ENCODE measurements around the gene EDARADD. TPM values are rescaled to one million over a fixed set of nuclear protein-coding genes. Genes with fewer than 3 reads are reported as not detected.

Gene EDARADD
- total and polyA plus RNA-seq, 2 experiments from 2014 or later: 0.86 to 1.7 TPM

DNA sequence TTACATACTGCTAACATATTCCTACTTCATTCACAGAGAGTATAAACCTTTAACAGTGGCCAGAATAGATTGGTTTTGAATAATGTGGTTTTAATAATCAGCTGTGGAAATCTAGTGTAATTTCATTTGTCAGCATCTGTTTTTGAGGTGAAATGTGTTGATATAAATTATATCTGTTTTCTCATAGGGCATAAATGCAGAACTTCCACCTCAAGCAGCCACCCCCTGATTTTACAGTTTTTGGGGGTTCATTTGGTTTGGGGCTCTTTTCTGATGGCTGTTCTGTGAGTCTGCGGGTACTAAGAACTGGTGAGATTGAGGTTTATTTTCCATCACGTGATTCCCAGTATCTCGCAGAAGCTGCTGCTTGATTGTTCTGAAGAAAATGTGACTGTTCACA, 23.2 kb downstream of the EDARADD start:
- in situ Hi-C loops (cut with MboI): no loop called here
- WGBS, 2 experiments (ENCODE audit: low coverage in 1 of 2, low lambda C conversion rate in 2 of 2, missing lambda C conversion rate in 2 of 2): 41 to 48% methylated on average over 3 of the region's 3 CpGs
- TF ChIP-seq EZH2 (IDR thresholded peaks at IDR 0.05; ENCODE audit: insufficient read depth, poor library complexity, severe bottlenecking) (no peak), EZH2phosphoT487 (IDR thresholded peaks at IDR 0.05; ENCODE audit: insufficient read depth, low read depth) (no peak)
- no peaks in the 10 kb centered on the region for H3F3A ChIP-seq (ENCODE audit: insufficient read depth)
- no peaks in the 10 kb centered on the region for H3K9me3 ChIP-seq (ENCODE audit: low read depth)
- H3K27ac ChIP-seq: no peak overlapping the region
- H3K9me2 ChIP-seq (ENCODE audit: insufficient read depth): no peaks in the 10 kb centered on the region
- H3K27me3 ChIP-seq (replicated peaks; ENCODE audit: insufficient read depth): no peaks in the 10 kb centered on the region
- DNase-seq: no peak
- no peaks in the 10 kb centered on the region for H3K79me2 ChIP-seq (ENCODE audit: insufficient read depth)
- H4K20me1 ChIP-seq (ENCODE audit: insufficient read depth): no peaks in the 10 kb centered on the region
- no peak overlapping the region for H2AFZ ChIP-seq
- no peaks in the 10 kb centered on the region for H3K36me3 ChIP-seq (ENCODE audit: low read depth)
- H3K4me1 ChIP-seq (ENCODE audit: insufficient read depth): no peaks in the 10 kb centered on the region
- no peak overlapping the region for H3K4me3 ChIP-seq
- no peak overlapping the region for H3K9ac ChIP-seq
- no peak overlapping the region for H3K4me2 ChIP-seq (ENCODE audit: unreplicated experiment)

DNA sequence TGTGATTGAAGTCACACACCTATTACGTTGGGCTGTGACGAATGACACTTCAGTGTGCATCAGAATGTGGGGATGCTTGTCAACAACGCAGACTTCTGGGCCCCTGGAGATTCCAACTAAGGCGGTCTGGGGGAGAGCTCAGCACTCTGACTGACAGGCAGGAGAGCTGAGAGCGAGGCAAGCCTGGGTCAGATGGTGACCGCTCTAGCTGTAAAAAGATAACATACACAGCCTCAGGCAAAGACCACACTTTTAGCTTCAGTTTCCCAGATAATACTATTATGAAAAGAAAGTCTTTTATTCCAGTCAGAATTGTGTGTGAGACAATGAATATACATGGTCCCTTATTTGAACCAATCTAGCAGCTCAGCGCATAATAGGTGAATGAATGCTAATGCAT, 25.4 kb downstream of the EDARADD start:
- 50 to 52% methylated on average over 7 of the region's 7 CpGs for whole genome bisulfite sequencing, 2 experiments (ENCODE audit: low coverage in 1 of 2, low lambda C conversion rate in 2 of 2, missing lambda C conversion rate in 2 of 2)

DNA sequence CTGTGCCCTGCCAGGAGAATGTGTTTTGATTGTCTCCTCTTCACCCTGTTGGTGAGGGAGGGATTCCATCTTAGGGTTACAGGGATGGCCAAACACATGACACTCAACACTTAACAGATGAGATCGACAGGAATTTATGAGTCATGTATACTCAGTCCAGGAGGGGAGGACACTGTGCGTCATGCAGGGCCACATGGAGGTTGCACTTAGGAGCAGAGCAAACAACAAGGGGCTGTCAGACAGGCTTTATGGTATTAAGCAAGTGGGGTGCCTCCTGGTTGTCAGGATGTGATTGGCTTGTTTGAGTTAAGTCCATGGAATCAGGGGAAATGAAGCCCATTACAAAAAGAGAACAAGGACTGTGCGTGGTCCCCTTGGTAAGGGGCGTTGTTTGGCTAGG, 26.9 kb downstream of the EDARADD start:
- Histone ChIP-seq H3K36me3 (ENCODE audit: low read depth) (no peaks in the 10 kb centered on the region), H3K4me3 (no peak overlapping the region), H3K9ac (no peak overlapping the region), H3K27me3 (replicated peaks; ENCODE audit: insufficient read depth) (no peaks in the 10 kb centered on the region), H3F3A (ENCODE audit: insufficient read depth) (no peaks in the 10 kb centered on the region), H3K9me3 (ENCODE audit: low read depth) (no peaks in the 10 kb centered on the region), H4K20me1 (ENCODE audit: insufficient read depth) (no peaks in the 10 kb centered on the region), H3K27ac (no peak overlapping the region), H2AFZ (no peak overlapping the region), H3K9me2 (ENCODE audit: insufficient read depth) (no peaks in the 10 kb centered on the region), H3K4me2 (ENCODE audit: unreplicated experiment) (no peak overlapping the region), H3K79me2 (ENCODE audit: insufficient read depth) (no peaks in the 10 kb centered on the region), H3K4me1 (ENCODE audit: insufficient read depth) (no peaks in the 10 kb centered on the region)
- in situ Hi-C loops (cut with MboI): no loop called here
- 44% methylated on average over 4 of the region's 4 CpGs for WGBS, 2 experiments (ENCODE audit: low coverage in 1 of 2, low lambda C conversion rate in 2 of 2, missing lambda C conversion rate in 2 of 2)
- peak; percentile 66 for DNase-seq
- no peak for TF ChIP-seq EZH2phosphoT487 (IDR thresholded peaks at IDR 0.05; ENCODE audit: insufficient read depth, low read depth)
- no peak for TF ChIP-seq EZH2 (IDR thresholded peaks at IDR 0.05; ENCODE audit: insufficient read depth, poor library complexity, severe bottlenecking)

More for the DNA sequence above, 25.4 kb downstream of the EDARADD start:
- Histone ChIP-seq H3K4me3 (no peak overlapping the region), H3K27ac (no peak overlapping the region), H3K9me2 (ENCODE audit: insufficient read depth) (no peaks in the 10 kb centered on the region), H3K9me3 (ENCODE audit: low read depth) (no peaks in the 10 kb centered on the region), H3K4me2 (ENCODE audit: unreplicated experiment) (no peak overlapping the region), H3K79me2 (ENCODE audit: insufficient read depth) (no peaks in the 10 kb centered on the region), H3K36me3 (ENCODE audit: low read depth) (no peaks in the 10 kb centered on the region), H3K9ac (no peak overlapping the region), H3F3A (ENCODE audit: insufficient read depth) (no peaks in the 10 kb centered on the region), H3K27me3 (replicated peaks; ENCODE audit: insufficient read depth) (no peaks in the 10 kb centered on the region), H4K20me1 (ENCODE audit: insufficient read depth) (no peaks in the 10 kb centered on the region), H2AFZ (no peak overlapping the region), H3K4me1 (ENCODE audit: insufficient read depth) (no peaks in the 10 kb centered on the region)
- DNase-seq: no peak
- in situ Hi-C loops (cut with MboI): no loop called here
- no peak for TF ChIP-seq EZH2 (IDR thresholded peaks at IDR 0.05; ENCODE audit: insufficient read depth, poor library complexity, severe bottlenecking)
- TF ChIP-seq EZH2phosphoT487 (IDR thresholded peaks at IDR 0.05; ENCODE audit: insufficient read depth, low read depth): no peak

DNA sequence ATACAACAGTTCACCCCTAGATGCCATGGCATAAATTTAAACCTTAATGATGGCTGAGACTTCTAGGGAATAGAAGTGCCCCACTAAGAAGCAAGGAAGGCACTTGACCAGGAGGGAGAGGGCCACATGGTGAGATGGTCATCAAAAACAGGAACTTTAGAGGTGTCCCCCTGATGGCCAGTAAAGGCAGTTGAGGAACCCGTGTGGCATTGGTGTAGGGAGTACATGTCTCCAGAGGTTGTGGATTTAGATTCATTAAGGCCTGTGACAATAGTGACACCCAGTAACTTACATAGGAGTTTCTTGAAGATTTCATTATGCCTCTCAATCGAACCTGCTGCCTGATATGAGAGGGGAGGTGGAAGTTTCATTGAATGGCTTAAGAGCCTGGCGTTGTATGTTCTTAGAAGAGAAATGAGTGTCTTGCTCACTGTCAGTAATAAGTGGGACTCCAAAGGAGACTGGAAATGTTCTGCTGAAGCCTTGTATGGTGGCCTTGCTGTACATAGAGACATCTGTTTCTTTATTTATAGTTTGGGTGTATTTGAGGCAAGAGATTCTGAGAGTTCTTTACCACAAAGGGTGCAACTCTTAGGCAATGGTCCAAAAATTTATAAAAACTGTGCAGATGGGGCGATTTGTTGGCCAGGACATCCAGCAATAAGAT, 27.9 kb downstream of the EDARADD start:
- H3K4me2 ChIP-seq (ENCODE audit: unreplicated experiment): no peak overlapping the region
- no peaks in the 10 kb centered on the region for H3K79me2 ChIP-seq (ENCODE audit: insufficient read depth)
- 33 to 34% methylated on average over 4 of the region's 4 CpGs for WGBS, 2 experiments (ENCODE audit: low coverage in 1 of 2, low lambda C conversion rate in 2 of 2, missing lambda C conversion rate in 2 of 2)
- H2AFZ ChIP-seq: no peak overlapping the region
- no peaks in the 10 kb centered on the region for H3F3A ChIP-seq (ENCODE audit: insufficient read depth)
- no peaks in the 10 kb centered on the region for H3K9me2 ChIP-seq (ENCODE audit: insufficient read depth)
- no peak for DNase-seq
- no peak overlapping the region for H3K9ac ChIP-seq
- H3K4me3 ChIP-seq: no peak overlapping the region
- H3K9me3 ChIP-seq (ENCODE audit: low read depth): no peaks in the 10 kb centered on the region
- H3K27me3 ChIP-seq (replicated peaks; ENCODE audit: insufficient read depth): no peaks in the 10 kb centered on the region
- H3K4me1 ChIP-seq (ENCODE audit: insufficient read depth): no peaks in the 10 kb centered on the region
- TF ChIP-seq EZH2 (IDR thresholded peaks at IDR 0.05; ENCODE audit: insufficient read depth, poor library complexity, severe bottlenecking) (no peak), EZH2phosphoT487 (IDR thresholded peaks at IDR 0.05; ENCODE audit: insufficient read depth, low read depth) (no peak)
- H4K20me1 ChIP-seq (ENCODE audit: insufficient read depth): no peaks in the 10 kb centered on the region
- H3K36me3 ChIP-seq (ENCODE audit: low read depth): no peaks in the 10 kb centered on the region
- H3K27ac ChIP-seq: no peak overlapping the region
- in situ Hi-C loops (cut with MboI): no loop called here

Data from GM23248 (cell line).